Measurements from ENCODE around the gene B3GNT2. TPM values are rescaled to one million over a fixed set of nuclear protein-coding genes. Genes with fewer than 3 reads are reported as not detected.

B3GNT2 gene
- total RNA-seq, 1 experiment from 2014 or later: 14.1 TPM

DNA sequence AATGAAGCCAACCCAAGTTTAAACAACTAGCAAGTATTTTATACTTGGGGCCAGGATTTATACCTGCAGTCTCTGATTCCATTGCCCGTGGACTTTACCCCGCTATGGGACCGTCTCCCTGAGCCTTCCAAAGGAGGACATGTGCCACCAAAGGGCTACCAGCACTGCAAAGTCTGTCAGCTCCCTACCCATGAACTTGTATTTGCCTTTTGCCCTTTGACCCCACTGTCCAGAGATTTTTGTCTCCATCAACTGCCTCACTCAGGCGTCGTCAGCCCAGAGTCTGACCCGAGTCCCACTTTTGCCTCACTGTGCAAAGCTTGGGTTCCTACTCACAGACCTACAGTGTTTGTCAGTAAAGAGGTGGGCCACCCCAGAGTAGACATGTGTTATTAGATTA is 40.6 kb downstream of the B3GNT2 start:
- no TSS peak for BruUV-seq (replicated peaks)
- CTCF ChIA-PET: no interaction called here
- no peaks in the 10 kb centered on the region for H3K4me1 ChIP-seq (ENCODE audit: control insufficient read depth, insufficient read depth, low read length)
- intact Hi-C loops (cut with micrococcal nuclease; ENCODE audit: unreplicated experiment) (no loop called here), in situ Hi-C loops (cut with HindIII; ENCODE audit: low pct_unique_long_range_greater_than_20kb, low sequenced_read_pairs) (no loop called here)
- no peak overlapping the region for H3K4me3 ChIP-seq (ENCODE audit: low read depth in 2 of 2, low read length in 2 of 2)
- no peaks in the 10 kb centered on the region for H3K9me3 ChIP-seq (ENCODE audit: control insufficient read depth, insufficient read depth, low read depth, low read length)
- no peaks in the 10 kb centered on the region for H3K27me3 ChIP-seq (ENCODE audit: control insufficient read depth, insufficient read depth, low read length)
- no peaks in the 10 kb centered on the region for H3K36me3 ChIP-seq (ENCODE audit: control insufficient read depth, insufficient read depth, low read length)
- DNase-seq (ENCODE audit: low read depth, low spot score) (no peak), ATAC-seq (no peak)
- POLR2A ChIA-PET: interaction anchor here (0.7 kb wide), 1 partner anchor 1345 kb away, joined by 4 read pairs; no protein-coding TSS in a partner anchor
- no peak for TF ChIP-seq POLR2AphosphoS5 (IDR thresholded peaks at IDR 0.05; ENCODE audit: low read depth, low read length)
- TF ChIP-seq CTCF (IDR thresholded peaks at IDR 0.05): no peak
- TF ChIP-seq, protein P1, sequence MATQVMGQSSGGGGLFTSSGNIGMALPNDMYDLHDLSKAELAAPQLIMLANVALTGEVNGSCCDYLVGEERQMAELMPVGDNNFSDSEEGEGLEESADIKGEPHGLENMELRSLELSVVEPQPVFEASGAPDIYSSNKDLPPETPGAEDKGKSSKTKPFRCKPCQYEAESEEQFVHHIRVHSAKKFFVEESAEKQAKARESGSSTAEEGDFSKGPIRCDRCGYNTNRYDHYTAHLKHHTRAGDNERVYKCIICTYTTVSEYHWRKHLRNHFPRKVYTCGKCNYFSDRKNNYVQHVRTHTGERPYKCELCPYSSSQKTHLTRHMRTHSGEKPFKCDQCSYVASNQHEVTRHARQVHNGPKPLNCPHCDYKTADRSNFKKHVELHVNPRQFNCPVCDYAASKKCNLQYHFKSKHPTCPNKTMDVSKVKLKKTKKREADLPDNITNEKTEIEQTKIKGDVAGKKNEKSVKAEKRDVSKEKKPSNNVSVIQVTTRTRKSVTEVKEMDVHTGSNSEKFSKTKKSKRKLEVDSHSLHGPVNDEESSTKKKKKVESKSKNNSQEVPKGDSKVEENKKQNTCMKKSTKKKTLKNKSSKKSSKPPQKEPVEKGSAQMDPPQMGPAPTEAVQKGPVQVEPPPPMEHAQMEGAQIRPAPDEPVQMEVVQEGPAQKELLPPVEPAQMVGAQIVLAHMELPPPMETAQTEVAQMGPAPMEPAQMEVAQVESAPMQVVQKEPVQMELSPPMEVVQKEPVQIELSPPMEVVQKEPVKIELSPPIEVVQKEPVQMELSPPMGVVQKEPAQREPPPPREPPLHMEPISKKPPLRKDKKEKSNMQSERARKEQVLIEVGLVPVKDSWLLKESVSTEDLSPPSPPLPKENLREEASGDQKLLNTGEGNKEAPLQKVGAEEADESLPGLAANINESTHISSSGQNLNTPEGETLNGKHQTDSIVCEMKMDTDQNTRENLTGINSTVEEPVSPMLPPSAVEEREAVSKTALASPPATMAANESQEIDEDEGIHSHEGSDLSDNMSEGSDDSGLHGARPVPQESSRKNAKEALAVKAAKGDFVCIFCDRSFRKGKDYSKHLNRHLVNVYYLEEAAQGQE (IDR thresholded peaks at IDR 0.05; ENCODE audit: insufficient read depth in 1 of 2, low read depth in 2 of 2, low read length in 1 of 2): no peak
- no peak for TF ChIP-seq SIN3A (IDR thresholded peaks at IDR 0.05; ENCODE audit: borderline replicate concordance, insufficient read depth, low read depth, low read length)
- TF ChIP-seq TCF7L2 (IDR thresholded peaks at IDR 0.05; ENCODE audit: low read depth, low read length): no peak
- H3K27ac ChIP-seq (ENCODE audit: low read length): no peak overlapping the region

- no peaks in the 10 kb centered on the region for H3K9me3 ChIP-seq (ENCODE audit: control insufficient read depth, insufficient read depth, low read depth, low read length)
- CTCF ChIA-PET: interaction anchor here (0.6 kb wide), 1 partner anchor 82 kb away, joined by 5 read pairs; no protein-coding TSS in a partner anchor
- POLR2A ChIA-PET: interaction anchor here (0.6 kb wide), 1 partner anchor 74 kb away, joined by 4 read pairs; no protein-coding TSS in a partner anchor
- intact Hi-C loops (cut with micrococcal nuclease; ENCODE audit: unreplicated experiment): no loop called here
- no peaks in the 10 kb centered on the region for H3K4me1 ChIP-seq (ENCODE audit: control insufficient read depth, insufficient read depth, low read length)
- H3K36me3 ChIP-seq (ENCODE audit: control insufficient read depth, insufficient read depth, low read length): no peaks in the 10 kb centered on the region
- no TSS peak for BruUV-seq (replicated peaks)
- in situ Hi-C loops (cut with HindIII; ENCODE audit: low pct_unique_long_range_greater_than_20kb, low sequenced_read_pairs): no loop called here
- TF ChIP-seq CTCF (IDR thresholded peaks at IDR 0.05) (no peak), POLR2AphosphoS5 (IDR thresholded peaks at IDR 0.05; ENCODE audit: low read depth, low read length) (no peak), SIN3A (IDR thresholded peaks at IDR 0.05; ENCODE audit: borderline replicate concordance, insufficient read depth, low read depth, low read length) (no peak), TCF7L2 (IDR thresholded peaks at IDR 0.05; ENCODE audit: low read depth, low read length) (no peak)
- TF ChIP-seq, protein P1 (IDR thresholded peaks at IDR 0.05; ENCODE audit: insufficient read depth in 1 of 2, low read depth in 2 of 2, low read length in 1 of 2): no peak
- DNase-seq (ENCODE audit: low read depth, low spot score) (no peak), ATAC-seq (no peak)
- H3K27me3 ChIP-seq (ENCODE audit: control insufficient read depth, insufficient read depth, low read length): no peaks in the 10 kb centered on the region
- H3K4me3 ChIP-seq (ENCODE audit: low read depth in 2 of 2, low read length in 2 of 2): no peak overlapping the region
- no peak overlapping the region for H3K27ac ChIP-seq (ENCODE audit: low read length)
Observed at GRCh38 chr2:62238236-62238635, 42.3 kb downstream of the B3GNT2 start.
